NCI-H2227 (cell line): ENCODE measurements around the gene KIAA0319L.

Experiments used
- DNase-seq: peaks from one replicate; lab custom pipeline; 2025; ENCODE audit not compliant: unreplicated experiment; lab: John Stamatoyannopoulos, UW

Gene KIAA0319L

GRCh38 chr1:35564037-35564883, 7.1 kb upstream of the KIAA0319L start:
- DNase-seq = peak; percentile 76

GRCh38 chr1:35563166-35563565, 6.0 kb upstream of the KIAA0319L start:
- DNase-seq = no peak

GRCh38 chr1:35561972-35562680, 4.9 kb upstream of the KIAA0319L start:
- DNase-seq = no peak

GRCh38 chr1:35561297-35561971, 4.2 kb upstream of the KIAA0319L start:
- DNase-seq = no peak

- DNase-seq = no peak
Measured at GRCh38 chr1:35560256-35561225, 3.3 kb upstream of the KIAA0319L start.

- DNase-seq = peak; percentile 62
Measured at GRCh38 chr1:35559317-35559944, 2.2 kb upstream of the KIAA0319L start.

GRCh38 chr1:35558374-35559316, 1.4 kb upstream of the KIAA0319L start:
- peak; percentile 67 for DNase-seq

- DNase-seq = peak; percentile 97
Measured at GRCh38 chr1:35557611-35558373, 589 bp upstream of the KIAA0319L start, which contains the start of gene NCDN. TSS of gene NCDN (plus strand) at chr1:35557799. CDS start at chr1:35558191, 392 bp downstream.

GRCh38 chr1:35556484-35557117, 602 bp downstream of the KIAA0319L start:
- no peak for DNase-seq

- DNase-seq = peak; percentile 29
Measured at GRCh38 chr1:35555601-35556477, 1.4 kb downstream of the KIAA0319L start.

- no peak for DNase-seq
Measured at GRCh38 chr1:35555212-35555584, 2.0 kb downstream of the KIAA0319L start.

GRCh38 chr1:35554266-35555211, 2.7 kb downstream of the KIAA0319L start:
- no peak for DNase-seq

- DNase-seq = peak; percentile 14
Measured at GRCh38 chr1:35553851-35554250, 3.4 kb downstream of the KIAA0319L start.

- DNase-seq = no peak
Measured at GRCh38 chr1:35546614-35547013, 10.6 kb downstream of the KIAA0319L start.

- peak; percentile 32 for DNase-seq
Measured at GRCh38 chr1:35544976-35545375, 12.2 kb downstream of the KIAA0319L start.

GRCh38 chr1:35539824-35540261, 17.4 kb downstream of the KIAA0319L start:
- no peak for DNase-seq
